Urothelium cell line (cell line): ENCODE measurements around the gene TMEFF2.
"Not testable (repeated sequence)": the region's sequence is repeated elsewhere in the genome, so short reads cannot be mapped to it uniquely, and the experiment has no call there.

Source experiments
- DNase-seq: peaks from one replicate; pipeline ENCODE4 v3.0.0; 2011; ENCODE audit warnings: low spot score, mixed read lengths
- FAIRE-seq: peaks from 2 replicates; lab custom pipeline; 2011; peaks lifted over from hg19 to GRCh38; lab: Jason Lieb, UNC

Gene TMEFF2

GRCh38 chr2:192137451-192137850, 57.3 kb downstream of the TMEFF2 start:
- FAIRE-seq (no peak), DNase-seq (no peak)

GRCh38 chr2:192132604-192133003, 62.1 kb downstream of the TMEFF2 start:
- not testable (repeated sequence) for DNase-seq, FAIRE-seq

- not testable (repeated sequence) for FAIRE-seq, DNase-seq
These were observed 64.4 kb downstream of the TMEFF2 start for GRCh38 chr2:192130312-192130711.

GRCh38 chr2:192128655-192129054, 66.1 kb downstream of the TMEFF2 start:
- FAIRE-seq (no peak), DNase-seq (no peak)

- FAIRE-seq (no peak), DNase-seq (no peak)
These were observed 67.3 kb downstream of the TMEFF2 start for GRCh38 chr2:192127434-192127833.

GRCh38 chr2:192126912-192127311, 67.8 kb downstream of the TMEFF2 start:
- no peak for FAIRE-seq
- no peak for DNase-seq

- DNase-seq (no peak), FAIRE-seq (no peak)
These were observed 68.3 kb downstream of the TMEFF2 start for GRCh38 chr2:192126426-192126825.

GRCh38 chr2:192124571-192124970, 70.2 kb downstream of the TMEFF2 start:
- DNase-seq (no peak), FAIRE-seq (no peak)

- DNase-seq (no peak), FAIRE-seq (no peak)
These were observed 70.9 kb downstream of the TMEFF2 start for GRCh38 chr2:192123847-192124246.

GRCh38 chr2:192122946-192123345, 71.8 kb downstream of the TMEFF2 start:
- DNase-seq = no peak
- FAIRE-seq = no peak

- DNase-seq (no peak), FAIRE-seq (no peak)
These were observed 72.6 kb downstream of the TMEFF2 start for GRCh38 chr2:192122141-192122540.

GRCh38 chr2:192119536-192119935, 75.2 kb downstream of the TMEFF2 start:
- no peak for FAIRE-seq
- no peak for DNase-seq

- DNase-seq = no peak
- FAIRE-seq = no peak
These were observed 77.0 kb downstream of the TMEFF2 start for GRCh38 chr2:192117705-192118104.

GRCh38 chr2:192111536-192111935, 83.2 kb downstream of the TMEFF2 start:
- FAIRE-seq, DNase-seq: not testable (repeated sequence)

GRCh38 chr2:192099742-192100141, 95.0 kb downstream of the TMEFF2 start:
- FAIRE-seq = no peak
- no peak for DNase-seq

- no peak for FAIRE-seq
- DNase-seq = no peak
These were observed 95.8 kb downstream of the TMEFF2 start for GRCh38 chr2:192098814-192099491.

- FAIRE-seq = no peak
These were observed 103.3 kb downstream of the TMEFF2 start for GRCh38 chr2:192091476-192091875.

GRCh38 chr2:192090911-192091310, 103.8 kb downstream of the TMEFF2 start:
- DNase-seq (no peak), FAIRE-seq (no peak)

More at GRCh38 chr2:192091476-192091875, 103.3 kb downstream of the TMEFF2 start:
- DNase-seq = no peak

- DNase-seq (no peak), FAIRE-seq (no peak)
These were observed 107.3 kb downstream of the TMEFF2 start for GRCh38 chr2:192087398-192087958.

- no peak for FAIRE-seq
These were observed 112.6 kb downstream of the TMEFF2 start for GRCh38 chr2:192082121-192082520.

GRCh38 chr2:192080096-192080495, 114.6 kb downstream of the TMEFF2 start:
- not testable (repeated sequence) for FAIRE-seq, DNase-seq

More at GRCh38 chr2:192082121-192082520, 112.6 kb downstream of the TMEFF2 start:
- DNase-seq = no peak

- DNase-seq = no peak
- FAIRE-seq = no peak
These were observed 120.9 kb downstream of the TMEFF2 start for GRCh38 chr2:192073878-192074277.
